Muscle of back (tissue), 11 donors: ENCODE measurements around the gene ZFP69. TPM values are rescaled to one million over a fixed set of nuclear protein-coding genes. Genes with fewer than 3 reads are reported as not detected.
A peak's percentile ranks its signal among the peaks of the same experiment; 100 is the strongest.

ENCODE experiments used
- DNase-seq, 3 donors: peaks; one replicate each; pipeline versions ENCODE4 v3.0.0 to v3.0.0-alpha.2; 2013
- polyA plus RNA-seq, 10 donors: library from polyadenylated mRNA; unstranded; fragments of 120-200 nt; gene quantifications; one replicate each; pipeline ENCODE4 v1.2.1, GENCODE V29; 2013; ENCODE audit not compliant: insufficient read length in 10 of 10

Gene ZFP69
- polyA plus RNA-seq, 10 donors = 4.3 to 6.5 (median 5.0) TPM

DNA sequence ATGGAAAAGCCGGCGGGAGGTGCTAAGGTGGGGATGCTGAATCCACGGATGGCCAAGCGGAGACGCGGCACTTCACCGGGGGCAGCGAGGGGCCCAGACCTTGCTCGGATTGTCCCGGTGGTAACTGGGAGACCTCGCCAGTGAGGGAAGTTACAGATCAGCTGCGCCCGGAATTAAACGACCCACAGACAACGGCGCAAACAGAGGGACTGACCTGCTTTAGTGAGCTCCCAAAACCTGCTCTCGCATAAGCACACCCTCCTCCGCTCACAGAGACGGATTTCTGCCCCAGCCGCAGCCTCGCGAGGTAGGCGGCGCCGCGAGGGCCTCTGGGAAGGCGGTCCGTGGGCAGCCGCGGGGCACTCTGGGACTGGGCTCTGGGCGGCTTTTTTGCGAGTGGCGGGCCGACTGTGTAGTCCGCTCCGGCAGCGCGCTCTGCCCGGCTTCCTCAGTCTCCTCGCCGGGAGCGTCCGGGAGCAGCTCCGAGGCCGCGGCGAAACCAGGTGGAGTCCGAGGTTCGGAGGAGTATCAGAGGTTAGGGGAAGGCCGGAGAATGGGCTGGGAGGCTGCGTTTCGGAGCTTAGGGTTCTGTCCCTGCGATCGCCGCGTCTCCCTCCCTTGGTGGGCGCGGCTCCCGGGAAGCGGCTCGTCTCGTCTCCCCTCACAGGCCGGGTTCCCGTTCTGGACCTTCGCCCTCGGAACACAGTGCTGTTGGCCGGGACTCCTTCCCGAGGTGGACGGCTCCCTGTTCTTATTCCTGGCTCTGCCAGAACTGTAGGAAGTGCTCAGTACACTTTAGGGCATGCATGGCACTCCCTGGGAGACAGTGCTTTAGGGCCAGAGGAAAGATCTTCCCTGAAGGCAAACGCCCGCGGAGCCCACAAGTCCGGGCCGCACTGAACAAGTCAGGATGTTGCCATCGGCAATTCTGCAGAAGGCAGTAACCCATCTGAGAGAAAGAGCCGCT lies 31.6 kb downstream of the ZFP69 start, which contains the start of gene EXO5:
TSS of gene EXO5 (plus strand) at position 393 of the 967 bp plus-strand sequence. CDS start 5,778 bp downstream, outside the sequence.
- peak; percentile 69 to 93 (median 81) for DNase-seq

DNA sequence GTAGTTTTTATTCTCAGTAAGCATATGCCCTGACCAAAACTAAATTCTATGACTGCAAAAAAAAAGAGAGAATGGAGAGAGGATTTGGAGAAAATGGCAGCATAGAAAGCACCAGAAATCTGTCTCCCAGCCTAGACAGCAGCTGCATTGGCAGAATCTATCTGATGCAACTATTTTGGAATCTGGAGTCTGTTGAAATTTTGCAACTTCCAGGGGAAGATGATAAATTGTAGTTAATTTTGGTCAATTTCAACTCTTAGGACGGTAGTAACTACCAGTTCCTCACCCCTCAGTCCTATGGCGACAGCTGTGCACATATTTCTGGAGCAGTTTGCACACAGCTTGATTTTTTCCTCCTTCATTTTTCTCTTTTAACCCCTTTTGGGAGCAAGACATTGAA lies 42.4 kb downstream of the ZFP69 start:
- no peak for DNase-seq

DNA sequence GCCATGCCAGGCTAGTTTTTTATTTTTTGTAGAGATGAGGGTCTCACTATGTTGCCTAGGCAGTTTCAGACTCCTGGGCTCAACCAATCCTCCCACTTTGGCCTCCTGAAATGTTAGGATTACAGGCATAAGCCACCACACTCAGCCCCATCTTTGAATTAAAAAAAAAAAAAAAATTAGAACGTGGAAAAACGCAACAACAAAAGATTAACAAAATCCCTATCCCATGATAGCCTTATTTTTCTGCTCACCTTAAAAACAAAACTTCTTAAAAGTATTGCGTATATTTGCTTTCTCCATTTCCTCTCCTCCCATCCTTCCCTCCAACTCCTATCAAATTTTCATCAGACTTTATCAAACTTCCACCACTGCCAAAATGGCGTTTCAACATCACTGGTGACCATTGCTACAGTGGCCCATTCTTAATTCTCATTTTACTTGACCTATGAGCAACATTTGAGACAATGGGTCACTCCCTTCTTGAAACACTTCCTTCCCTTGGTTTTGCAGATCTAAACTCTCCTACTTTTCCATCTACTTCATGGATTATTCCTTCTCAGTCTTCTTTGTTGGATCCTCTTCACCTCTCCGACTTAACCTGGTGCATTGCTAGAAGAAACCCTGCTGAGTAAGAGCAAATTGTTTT lies 53.8 kb downstream of the ZFP69 start:
- no peak for DNase-seq

DNA sequence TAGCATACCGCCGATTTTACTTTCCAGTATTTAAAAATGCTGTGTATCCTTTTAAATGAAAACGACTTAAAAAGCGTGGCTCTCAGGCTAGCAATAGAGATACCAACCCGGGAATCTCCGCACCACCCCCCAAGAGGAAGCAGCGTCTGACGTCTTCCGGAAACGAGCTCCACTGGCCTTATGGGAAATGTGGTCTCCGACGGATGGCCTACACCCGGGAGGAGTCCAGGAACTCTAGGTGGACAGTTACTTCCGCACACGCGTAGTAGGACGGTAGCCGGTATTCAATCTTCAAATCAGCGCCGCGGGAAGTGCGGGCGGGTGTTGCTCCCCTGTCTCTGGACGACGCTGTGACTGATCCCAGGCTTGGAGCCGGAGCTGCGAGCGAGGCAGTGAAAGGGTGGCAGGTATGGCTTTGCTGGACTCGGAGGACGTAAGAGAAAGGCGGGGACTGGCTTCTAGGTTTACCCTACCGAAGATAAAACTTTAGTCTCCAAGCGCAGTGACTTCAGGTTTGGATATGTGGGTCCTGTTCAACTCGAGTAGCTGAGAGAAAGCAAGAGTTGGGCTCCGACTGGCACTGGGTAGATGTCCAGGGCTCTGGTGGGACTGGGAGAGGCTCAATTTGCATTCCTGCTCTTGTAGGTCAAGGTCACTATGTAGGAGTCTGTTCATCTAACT lies 54.4 kb downstream of the ZFP69 start, which contains the start of gene ZNF684:
TSS of gene ZNF684 (plus strand) at position 257 of the 681 bp plus-strand sequence. CDS start 1,530 bp downstream, outside the sequence.
- DNase-seq = peak; percentile 93 to 96 (median 94)

DNA sequence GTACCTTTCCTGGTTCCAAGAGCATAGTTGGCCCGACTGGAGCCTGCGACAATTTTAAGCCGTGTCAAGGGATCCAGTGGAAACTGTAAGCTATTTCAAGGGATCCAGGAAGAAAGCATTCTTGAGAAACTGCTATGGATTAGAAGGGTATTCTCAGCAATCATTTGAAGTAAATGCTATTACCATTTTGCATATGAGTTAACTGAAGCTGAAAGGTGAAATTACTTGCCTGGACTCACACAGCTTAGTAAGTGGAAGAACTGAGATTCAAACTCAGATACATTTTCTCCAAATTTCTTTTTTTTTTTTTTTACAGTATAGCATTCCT lies 54.9 kb downstream of the ZFP69 start:
- DNase-seq = no peak

DNA sequence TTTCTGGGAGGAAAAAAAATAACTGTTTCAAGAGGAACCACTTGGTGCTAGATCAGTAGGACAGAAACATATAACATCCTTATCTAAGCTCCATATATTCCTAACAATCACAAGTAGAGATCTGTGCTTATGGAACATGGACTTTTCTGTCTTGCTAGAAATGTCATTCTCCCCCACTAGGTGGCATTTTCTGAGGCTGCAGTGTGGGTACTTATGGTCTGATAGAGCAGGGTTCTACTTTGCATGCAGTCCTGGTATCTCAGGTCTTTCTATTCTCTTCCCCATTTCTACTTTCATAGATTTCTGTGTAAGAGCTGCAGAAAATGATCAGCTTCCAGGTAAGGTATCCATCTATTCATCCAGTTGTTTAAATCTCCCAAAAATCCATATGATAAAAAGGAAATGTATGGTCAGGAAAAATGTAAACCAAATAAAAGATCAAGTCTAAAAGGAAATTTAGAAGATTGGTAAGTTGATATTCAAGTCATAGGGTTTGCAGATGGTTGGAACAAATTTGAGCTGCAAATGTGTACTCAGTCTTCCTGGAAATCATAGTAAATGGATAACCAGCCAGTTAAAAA lies 55.8 kb downstream of the ZFP69 start:
- peak; percentile 14 to 44 (median 23) for DNase-seq

DNA sequence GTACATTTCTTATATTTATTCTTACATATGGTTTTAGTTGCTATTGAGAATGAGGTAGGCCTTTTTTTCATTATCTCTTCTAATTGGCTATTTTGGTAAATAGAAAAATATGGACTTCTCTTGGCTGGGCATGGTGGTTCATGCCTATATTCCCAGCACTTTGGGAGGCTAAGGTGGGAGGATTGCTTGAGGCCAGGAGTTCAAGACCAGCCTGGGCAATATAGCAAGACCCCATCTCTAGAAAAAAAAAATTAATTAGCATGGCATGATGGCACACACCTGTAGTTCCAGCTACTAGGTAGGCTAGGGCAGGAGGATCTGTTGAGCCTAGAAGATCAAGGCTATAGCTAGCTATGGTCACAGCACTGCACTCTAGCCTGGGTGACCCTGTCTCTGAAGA lies 57.5 kb downstream of the ZFP69 start:
- no peak for DNase-seq

DNA sequence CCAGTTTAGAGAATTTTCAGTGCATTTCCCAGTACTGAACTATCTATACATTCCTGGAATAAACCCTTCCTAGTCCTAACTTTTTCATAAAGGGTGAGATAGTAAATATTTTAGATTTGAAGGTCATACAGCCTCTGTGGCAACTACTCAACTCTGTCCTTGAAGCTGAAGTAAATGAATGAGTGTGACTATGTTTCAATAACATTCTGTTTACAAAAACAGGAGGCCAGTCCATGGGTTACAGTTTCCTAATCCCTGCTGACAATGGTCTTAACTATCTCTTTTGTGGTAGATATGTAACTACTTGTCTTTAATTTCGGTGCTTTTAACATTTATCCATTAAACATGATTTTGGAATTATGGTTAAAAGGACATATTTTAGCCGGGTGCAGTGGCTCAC lies 58.6 kb downstream of the ZFP69 start:
- no peak for DNase-seq

DNA sequence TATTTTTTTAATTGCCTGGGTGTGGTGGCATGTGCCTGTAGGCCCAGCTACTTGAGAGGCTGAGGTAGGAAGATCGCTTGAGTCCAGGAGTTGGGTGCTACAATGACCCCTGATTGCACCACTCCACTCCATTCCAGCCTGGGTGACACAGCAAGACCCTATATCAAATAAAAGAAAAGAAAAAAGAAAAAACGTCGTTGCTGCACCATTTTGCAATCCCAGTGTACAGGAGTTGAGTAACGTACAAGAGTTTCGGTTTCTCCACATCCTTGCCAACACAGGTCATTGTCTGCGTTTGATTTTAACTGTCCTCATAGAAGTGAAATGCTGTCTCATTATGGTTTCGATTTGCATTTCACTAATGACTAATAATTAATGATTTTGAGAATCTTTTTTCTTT lies 62.2 kb downstream of the ZFP69 start:
- no peak for DNase-seq

Other genes starting within 250 kb of the ZFP69 start
- not detected for gene TMCO2, start 229.4 kb upstream of the ZFP69 start, polyA plus RNA-seq
- 10 to 100 TPM; 25.9 to 31.1 (median 28.3) TPM for gene ZMPSTE24, start 219.1 kb upstream of the ZFP69 start, polyA plus RNA-seq
- gene COL9A2, start 160.0 kb upstream of the ZFP69 start, polyA plus RNA-seq = 1 to 10 TPM; 1.2 to 2.7 (median 1.6) TPM
- gene SMAP2, start 103.6 kb upstream of the ZFP69 start, polyA plus RNA-seq = 10 to 100 TPM; 13.6 to 22.5 (median 18.6) TPM
- 1 to 10 TPM; 2.9 to 5.2 (median 3.4) TPM for gene ZFP69B, start 26.8 kb upstream of the ZFP69 start, polyA plus RNA-seq
- gene EXO5, start 31.5 kb downstream of the ZFP69 start, polyA plus RNA-seq = 10 to 100 TPM in 1 of 10 donors, 1 to 10 TPM in 9; 6.9 to 10.0 (median 8.5) TPM
- 1 to 10 TPM; 3.1 to 5.3 (median 4.2) TPM for gene ZNF684, start 54.3 kb downstream of the ZFP69 start, polyA plus RNA-seq
- gene RIMS3, start 188.4 kb downstream of the ZFP69 start, polyA plus RNA-seq = under 1 TPM; 0.32 to 0.75 (median 0.62) TPM
- 10 to 100 TPM; 49.9 to 67.8 (median 57.0) TPM for gene NFYC, start 214.4 kb downstream of the ZFP69 start, polyA plus RNA-seq